Measurements from ENCODE around the gene CA5A. TPM values are rescaled to one million over a fixed set of nuclear protein-coding genes. Genes with fewer than 3 reads are reported as not detected.

The CA5A gene
- total and polyA plus RNA-seq, 2 of the 4 experiments (the other 2 are of a cell fraction), result not detected

GRCh38 chr16:87846705-87847466 is 89.4 kb downstream of the CA5A start (continued):
- no peak for TF ChIP-seq MXI1 (IDR thresholded peaks at IDR 0.05; ENCODE audit: borderline replicate concordance, low read depth, low read length)

DNA sequence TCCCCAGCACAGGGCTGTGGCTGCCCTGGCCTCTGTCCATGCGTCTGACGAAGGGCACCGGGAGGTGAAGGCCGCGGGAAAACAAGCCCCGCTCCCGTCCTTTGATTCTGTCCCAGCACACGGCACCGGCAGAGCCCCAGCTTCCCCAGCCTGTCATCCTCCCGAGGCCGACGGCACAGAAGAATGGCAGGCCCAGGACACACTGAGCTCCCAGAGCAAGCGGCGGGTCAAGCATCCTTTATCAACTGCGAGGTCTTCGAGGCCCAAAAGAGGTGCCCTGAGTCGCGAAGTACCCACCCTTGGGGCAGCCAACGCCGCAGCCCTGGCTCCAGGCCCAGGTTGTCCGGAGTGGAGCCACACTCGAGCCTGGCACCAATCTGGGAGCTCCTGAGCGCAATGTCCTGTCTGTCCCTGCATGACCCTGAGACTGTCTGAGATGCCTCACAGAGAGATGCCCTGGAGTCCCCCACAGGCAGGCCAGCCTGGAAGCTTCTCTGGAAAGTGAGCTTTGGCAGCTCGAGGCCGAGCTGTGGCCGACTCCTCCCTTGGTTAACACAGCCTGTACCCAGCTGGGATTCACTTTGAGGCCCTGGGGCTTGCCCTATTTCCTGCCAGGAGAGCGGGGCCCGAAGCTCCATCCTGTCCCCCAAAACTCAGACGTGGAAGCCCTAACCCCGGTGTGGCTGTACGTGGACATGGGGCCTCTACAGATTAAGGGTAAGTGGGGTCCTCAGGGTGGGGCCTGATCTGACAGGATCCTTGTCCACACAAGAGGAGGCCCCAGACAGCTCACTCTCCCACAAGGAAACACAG is 90.3 kb downstream of the CA5A start:
- Histone ChIP-seq H2BK20ac (ENCODE audit: low read depth, low read length) (no peak overlapping the region), H4K8ac (ENCODE audit: low read depth in 2 of 2, low read length in 2 of 2) (no peak overlapping the region), H2AK9ac (replicated peaks; ENCODE audit: low read depth, low read length, poor library complexity) (no peak overlapping the region), H2BK120ac (ENCODE audit: low read depth, low read length) (no peak overlapping the region), H3K27ac (ENCODE audit: insufficient read depth, low read length) (no peak overlapping the region), H2BK5ac (ENCODE audit: low read depth, low read length, poor library complexity, severe bottlenecking) (no peak overlapping the region), H3K27me3 (ENCODE audit: control insufficient read depth, insufficient read depth, low read length) (no peaks in the 10 kb centered on the region), H2AFZ (replicated peaks; ENCODE audit: low read length, poor library complexity) (peak overlapping the region; percentile 22), H3K79me1 (ENCODE audit: low read depth in 1 of 2, low read length in 2 of 2) (peaks cover 33 to 98% of the 10 kb centered on the region in 2 experiments), H3K36me3 (ENCODE audit: control insufficient read depth, insufficient read depth, low read length) (peaks cover 74% of the 10 kb centered on the region), H3K4ac (ENCODE audit: low read depth, low read length) (no peak overlapping the region), H3K9ac (ENCODE audit: low read depth, low read length) (no peak overlapping the region), H3K23ac (ENCODE audit: low read depth, low read length) (no peak overlapping the region), H3K18ac (ENCODE audit: low read depth, low read length) (no peak overlapping the region), H4K5ac (ENCODE audit: low read depth, low read length) (no peak overlapping the region), H4K91ac (ENCODE audit: insufficient read depth, low read depth, low read length) (no peak overlapping the region), H2AK5ac (ENCODE audit: low read depth, low read length) (no peak overlapping the region), H3K14ac (replicated peaks; ENCODE audit: low read depth, low read length) (no peak overlapping the region), H3K9me3 (ENCODE audit: control insufficient read depth, insufficient read depth, low read length) (no peaks in the 10 kb centered on the region), H3K4me1 (ENCODE audit: control insufficient read depth, insufficient read depth, low read length) (no peaks in the 10 kb centered on the region; the same call in 1 of the 2 replicates), H4K20me1 (ENCODE audit: insufficient read depth, low read length) (peaks cover 99% of the 10 kb centered on the region), H3K56ac (ENCODE audit: extremely low read depth, insufficient read depth, low read length) (no peak overlapping the region), H2BK15ac (ENCODE audit: low read depth, low read length) (no peak overlapping the region), H3K4me3 (ENCODE audit: insufficient read depth, low read depth, low read length) (no peak overlapping the region), H3K4me2 (ENCODE audit: low read depth, low read length) (no peak overlapping the region), H3K9me1 (ENCODE audit: insufficient read depth, low read length) (peaks cover 6% of the 10 kb centered on the region; the same call in 1 of the 2 replicates)
- DNase-seq (no peak), ATAC-seq (ENCODE audit: low read depth) (no peak)
- dilution Hi-C loops (cut with HindIII; ENCODE audit: low sequenced_read_pairs, unreplicated experiment) (no loop called here), intact Hi-C loops (cut with micrococcal nuclease) (no loop called here), in situ Hi-C loops (cut with MboI; ENCODE audit: low sequenced_read_pairs) (no loop called here)
- no TSS peak for BruUV-seq (replicated peaks)
- WGBS, 2 experiments (ENCODE audit: extremely low coverage in 2 of 2, insufficient read length in 1 of 2), result 91% methylated on average over 14 of the region's 31 CpGs; no CpG with 5 or more reads in 1 of the 2 experiments
- TF ChIP-seq POLR2A (IDR thresholded peaks at IDR 0.05; ENCODE audit: low read depth, low read length) (no peak), MAZ (IDR thresholded peaks at IDR 0.05; ENCODE audit: borderline replicate concordance, low read depth, low read length) (no peak), CTCF (conservative IDR thresholded peaks at IDR 0.05; ENCODE audit: low read depth, low read length) (no peak), SMC3 (IDR thresholded peaks at IDR 0.05; ENCODE audit: low read depth, low read length) (no peak), RAD21 (IDR thresholded peaks at IDR 0.05; ENCODE audit: low read length) (no peak), CHD1 (IDR thresholded peaks at IDR 0.05; ENCODE audit: low read depth, low read length) (no peak), CEBPB (IDR thresholded peaks at IDR 0.05; ENCODE audit: low read depth, low read length) (no peak), ELK1 (IDR thresholded peaks at IDR 0.05; ENCODE audit: borderline replicate concordance, low read depth, low read length) (no peak), FOS (IDR thresholded peaks at IDR 0.05; ENCODE audit: low read depth, low read length) (no peak), MXI1 (IDR thresholded peaks at IDR 0.05; ENCODE audit: borderline replicate concordance, low read depth, low read length) (no peak), BHLHE40 (IDR thresholded peaks at IDR 0.05; ENCODE audit: low read depth, low read length) (no peak), RCOR1 (IDR thresholded peaks at IDR 0.05; ENCODE audit: insufficient replicate concordance, low read length) (no peak)
- POLR2A ChIA-PET (ENCODE audit: unreplicated experiment), result no interaction called here
- CTCF ChIA-PET, result interaction anchor here (1.1 kb wide), 1 partner anchor 65 kb away, joined by 3 read pairs; no protein-coding TSS in a partner anchor

Measured in IMR-90 (cell line).